ENCODE measurements around the gene RGS12. TPM values are rescaled to one million over a fixed set of nuclear protein-coding genes. Genes with fewer than 3 reads are reported as not detected.

Gene RGS12
- total RNA-seq, 1 donor from 2014 or later: 4.4 TPM

DNA sequence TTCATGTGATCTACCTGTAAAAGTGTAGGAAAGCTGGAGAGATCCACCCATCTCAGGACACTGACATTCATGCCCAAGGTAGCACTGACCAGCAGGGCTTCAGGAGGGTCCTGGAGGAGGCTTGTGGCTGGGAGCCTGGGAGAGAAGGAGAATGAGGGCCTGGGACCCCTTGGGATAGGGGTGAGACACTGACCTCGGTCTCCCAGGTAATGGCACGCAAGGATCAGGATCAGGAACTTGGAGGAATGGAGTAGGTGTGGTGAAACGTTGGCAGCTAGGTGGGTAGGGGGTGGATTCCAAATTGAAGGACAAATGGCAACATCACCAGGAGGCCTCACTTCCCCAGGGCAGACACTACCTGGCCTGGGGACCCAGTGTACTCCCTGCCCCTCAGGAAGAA is 12.4 kb upstream of the RGS12 start:
- intact Hi-C loops (cut with micrococcal nuclease): no loop called here

DNA sequence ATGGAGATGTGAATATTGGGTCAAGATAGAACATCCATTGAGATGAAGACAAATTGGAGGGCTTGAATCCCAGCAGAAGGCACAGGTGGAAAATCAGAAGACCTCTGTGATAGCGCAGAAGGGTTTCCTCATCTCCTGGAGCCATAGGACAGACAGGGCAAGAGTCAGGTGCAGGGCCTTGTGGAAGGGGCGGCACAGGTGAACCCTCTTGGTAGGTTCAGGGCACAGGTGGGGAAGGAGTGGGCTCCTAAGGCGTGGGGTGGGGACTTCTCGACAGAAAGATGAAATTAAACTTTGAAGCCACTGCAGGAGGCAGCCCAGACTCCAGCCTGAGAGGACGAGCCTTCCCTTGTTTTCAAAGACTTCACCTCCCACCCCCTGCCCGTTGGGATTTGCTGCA is 9.3 kb upstream of the RGS12 start:
- intact Hi-C loops (cut with micrococcal nuclease): no loop called here

DNA sequence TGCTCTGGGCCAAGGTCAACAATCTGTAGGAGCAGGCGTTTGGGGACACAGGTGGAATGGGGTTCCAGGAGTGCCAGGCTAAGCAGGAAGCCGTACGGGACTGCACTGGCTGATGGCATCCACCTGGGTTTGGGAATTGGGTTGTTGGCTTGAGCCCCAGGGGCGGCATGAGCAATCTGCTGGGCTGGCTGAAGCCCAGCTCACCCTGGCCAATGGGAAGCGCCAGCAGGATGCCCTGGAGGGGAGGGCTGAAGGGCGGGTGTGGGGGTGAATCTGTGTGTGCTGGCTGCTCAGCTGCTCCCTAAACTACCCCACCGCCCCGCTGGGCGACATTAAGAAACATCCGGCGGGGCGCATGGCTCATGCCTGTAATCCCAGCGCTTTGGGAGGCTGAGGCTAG is 8.9 kb upstream of the RGS12 start:
- intact Hi-C loops (cut with micrococcal nuclease): no loop called here

DNA sequence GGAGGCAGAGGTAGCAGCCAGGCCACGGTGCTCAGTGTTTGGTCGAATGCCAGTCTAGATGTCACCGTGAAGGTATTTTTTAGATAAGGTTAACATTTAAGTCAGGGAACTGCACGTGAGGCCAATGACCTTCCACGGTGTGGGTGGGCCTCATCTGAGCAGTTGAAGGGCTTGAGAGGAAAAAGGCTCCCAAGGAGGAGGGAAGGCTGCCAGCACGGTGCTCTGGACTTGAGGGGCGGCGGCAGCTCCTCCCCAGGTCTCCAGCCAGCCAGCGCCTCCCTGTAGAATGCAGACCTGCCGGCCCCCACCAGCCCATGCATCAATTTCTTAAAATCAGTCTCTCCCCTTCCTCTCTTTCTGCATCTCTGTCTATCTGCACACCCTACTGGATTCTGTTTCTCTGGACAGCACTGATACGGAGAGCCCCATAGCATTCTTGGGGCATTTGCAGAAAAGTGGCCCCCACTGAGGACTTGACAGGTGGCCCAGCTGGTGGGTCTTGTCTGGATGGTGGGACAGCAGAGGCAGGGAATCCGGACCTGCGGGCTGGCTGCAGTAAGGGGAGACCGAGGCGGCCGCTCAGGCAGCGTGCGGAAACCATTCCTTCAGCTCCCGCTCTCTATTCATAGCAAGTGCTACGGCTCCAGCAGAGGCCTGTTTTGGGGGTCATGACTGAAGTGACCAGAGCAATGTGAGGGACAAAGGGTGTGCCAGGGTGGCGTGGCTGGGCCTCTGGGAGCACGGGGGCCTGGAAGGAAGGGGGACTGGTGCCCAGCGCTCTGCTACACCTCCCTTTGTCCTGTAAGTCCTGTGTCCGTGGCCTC is 7.9 kb upstream of the RGS12 start:
- intact Hi-C loops (cut with micrococcal nuclease): no loop called here

DNA sequence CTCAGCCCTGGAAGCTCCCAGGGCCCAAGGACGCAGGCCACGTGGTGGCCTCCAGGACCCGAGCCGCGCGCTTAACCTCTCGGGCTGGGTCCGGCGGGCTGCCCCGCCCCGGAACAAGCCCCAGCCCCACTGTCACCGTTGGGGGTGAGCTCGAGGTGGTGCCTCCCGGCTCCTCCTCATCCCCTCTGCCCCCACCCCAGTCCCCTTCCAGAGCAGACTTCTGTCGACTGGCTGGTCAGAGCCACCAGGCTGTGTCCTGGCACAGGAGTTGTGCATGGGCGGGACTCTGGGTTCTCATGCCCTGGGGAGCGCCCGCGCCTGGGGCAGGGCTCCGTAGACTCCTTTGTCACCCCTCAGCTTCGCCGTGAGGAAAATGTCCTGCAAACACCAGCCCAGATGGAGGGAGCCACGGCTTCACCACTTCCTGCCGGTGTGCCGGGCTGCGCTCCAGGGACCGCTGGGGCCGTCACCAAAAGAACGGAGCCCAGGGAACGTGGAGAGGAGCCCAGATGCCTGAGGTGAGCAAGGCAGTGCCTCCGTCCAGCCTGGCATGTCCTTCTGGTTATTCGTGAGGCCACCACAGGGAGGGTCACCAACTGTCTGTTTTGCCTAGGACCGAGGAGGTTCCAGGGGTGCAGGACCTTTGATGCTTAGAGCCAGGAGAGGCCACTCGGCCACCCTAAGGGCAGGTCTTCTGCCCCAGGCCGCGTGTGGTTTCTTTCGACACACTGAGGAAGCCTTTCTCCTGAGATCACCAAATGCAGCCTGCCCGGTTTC is 7.1 kb upstream of the RGS12 start:
- intact Hi-C loops (cut with micrococcal nuclease): no loop called here

DNA sequence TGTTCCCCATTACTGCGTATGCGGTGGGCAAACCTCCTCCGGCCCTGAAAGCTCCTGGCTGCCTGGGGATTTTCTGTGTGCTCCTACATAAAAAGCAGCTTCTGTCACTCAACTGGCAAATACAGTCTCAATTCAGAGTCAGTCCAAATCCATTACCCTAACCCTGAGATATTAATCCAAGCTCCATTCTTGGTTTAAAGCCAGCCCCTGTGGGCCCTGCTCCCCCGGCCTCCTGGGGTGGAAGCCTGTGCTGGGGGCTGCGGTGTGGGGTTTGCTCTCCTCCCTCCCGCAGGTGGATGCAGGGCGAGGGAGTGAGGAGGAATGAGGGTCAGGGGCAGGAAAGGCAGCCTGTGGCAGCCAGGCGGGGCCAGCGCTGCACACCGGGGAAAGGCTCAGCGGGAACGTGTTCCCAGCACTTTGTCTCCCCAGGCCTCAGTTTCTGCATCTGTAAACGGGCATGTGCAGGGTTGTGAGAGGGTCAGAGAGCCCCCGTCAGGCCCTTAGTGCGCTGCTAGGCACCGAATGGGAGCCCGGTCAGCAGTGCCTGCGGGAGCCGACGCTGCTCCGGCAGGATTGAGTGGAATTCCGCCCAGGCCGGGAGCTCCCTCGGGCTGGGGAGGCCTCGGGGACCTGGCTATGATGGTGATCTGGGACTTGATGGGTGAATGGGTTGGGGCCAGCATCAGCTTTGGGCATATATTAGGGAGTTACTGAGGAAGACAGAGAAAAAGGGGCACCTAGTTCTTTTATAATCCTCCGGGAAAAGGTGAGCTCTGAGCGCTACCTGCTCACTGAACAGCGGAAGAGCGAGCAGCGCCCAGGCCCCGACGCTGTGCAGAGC is 6.3 kb upstream of the RGS12 start:
- intact Hi-C loops (cut with micrococcal nuclease): no loop called here

DNA sequence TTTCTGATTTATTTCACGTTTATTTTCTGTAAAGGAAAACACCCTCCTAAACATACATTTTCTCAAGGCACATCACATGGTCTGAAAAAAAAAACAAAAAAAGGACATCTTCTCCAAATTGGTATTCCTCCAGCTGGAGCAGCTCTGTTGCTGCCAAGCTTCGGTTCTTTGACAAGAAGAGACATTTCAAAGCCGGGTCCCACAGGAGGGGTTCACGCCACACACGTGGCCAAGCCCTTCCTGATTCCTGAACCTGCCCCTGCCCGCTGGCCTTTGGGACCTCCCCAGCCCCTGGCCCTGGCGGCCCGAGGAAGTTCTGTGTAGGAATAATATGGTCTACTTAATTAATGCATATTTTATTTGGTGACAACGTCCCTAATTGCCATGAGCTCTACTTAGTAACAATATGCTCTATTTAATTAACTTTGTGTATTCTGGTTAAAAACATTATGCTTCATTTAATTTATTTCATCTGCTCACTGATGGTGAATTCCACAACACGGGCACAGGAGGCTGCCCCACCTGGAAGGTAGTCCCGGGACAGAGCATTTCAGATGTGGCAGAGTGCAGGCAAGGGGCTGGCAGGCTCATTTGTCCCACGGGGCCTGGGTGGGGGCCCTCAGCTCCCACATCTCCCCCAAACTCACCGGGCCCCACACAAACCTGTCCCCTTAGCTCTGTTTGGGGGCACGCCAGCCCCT is 5.4 kb upstream of the RGS12 start:
- intact Hi-C loops (cut with micrococcal nuclease): no loop called here

DNA sequence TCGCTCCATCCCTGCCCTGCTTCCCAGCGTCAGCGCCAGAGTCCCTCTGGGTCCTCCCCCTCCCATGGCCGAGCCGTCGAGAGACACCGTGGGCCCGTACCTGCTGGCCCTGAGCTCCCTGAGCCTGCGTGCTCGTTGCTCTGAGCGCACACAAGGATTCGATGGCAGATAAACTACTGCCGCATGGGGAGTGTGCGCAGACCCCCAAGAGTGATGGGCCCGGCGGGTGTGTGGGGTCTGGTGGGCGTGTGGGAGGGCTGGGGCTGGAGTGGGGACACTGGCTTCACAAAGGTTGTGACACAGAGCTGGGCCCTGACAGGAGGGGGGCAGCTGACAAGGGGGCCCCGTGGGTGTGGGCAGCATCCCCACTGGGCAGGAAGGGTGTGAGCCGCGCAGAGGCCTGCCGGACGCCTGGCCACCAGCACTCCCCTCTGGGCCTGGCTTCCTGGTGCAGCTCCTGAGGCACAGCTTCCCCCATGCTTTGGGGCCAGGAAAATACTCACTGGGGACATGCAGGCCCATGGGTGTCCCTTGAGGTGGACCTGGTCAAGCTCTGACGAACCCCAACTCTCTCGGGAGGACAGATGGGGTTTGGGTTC is 4.8 kb upstream of the RGS12 start:
- intact Hi-C loops (cut with micrococcal nuclease): no loop called here

DNA sequence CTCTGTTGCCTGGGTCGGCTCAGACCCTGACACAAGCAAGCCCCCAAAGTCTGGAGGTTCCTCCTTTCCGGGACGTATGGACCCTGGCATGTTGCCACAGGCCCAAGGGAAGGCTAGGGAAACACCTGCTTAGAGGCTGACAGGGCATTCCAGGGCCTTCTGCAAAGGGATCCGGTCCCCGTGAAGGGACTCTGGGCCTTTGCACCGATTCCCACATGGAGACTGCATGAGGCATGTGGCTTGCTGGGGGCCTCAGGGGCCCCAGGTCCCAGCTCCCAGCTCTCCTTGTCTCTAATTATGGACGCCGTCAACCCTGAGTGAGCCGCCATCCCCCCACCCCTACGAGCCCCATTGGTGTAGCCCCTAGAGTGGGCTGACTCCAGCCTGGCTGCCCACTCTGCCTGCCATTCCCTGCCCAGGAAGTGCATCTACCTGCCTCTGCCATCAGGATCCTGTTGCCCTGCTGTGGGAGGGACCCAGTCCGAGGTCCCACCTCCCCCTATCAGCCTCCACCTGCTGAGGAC is 4.2 kb upstream of the RGS12 start:
- intact Hi-C loops (cut with micrococcal nuclease): no loop called here

DNA sequence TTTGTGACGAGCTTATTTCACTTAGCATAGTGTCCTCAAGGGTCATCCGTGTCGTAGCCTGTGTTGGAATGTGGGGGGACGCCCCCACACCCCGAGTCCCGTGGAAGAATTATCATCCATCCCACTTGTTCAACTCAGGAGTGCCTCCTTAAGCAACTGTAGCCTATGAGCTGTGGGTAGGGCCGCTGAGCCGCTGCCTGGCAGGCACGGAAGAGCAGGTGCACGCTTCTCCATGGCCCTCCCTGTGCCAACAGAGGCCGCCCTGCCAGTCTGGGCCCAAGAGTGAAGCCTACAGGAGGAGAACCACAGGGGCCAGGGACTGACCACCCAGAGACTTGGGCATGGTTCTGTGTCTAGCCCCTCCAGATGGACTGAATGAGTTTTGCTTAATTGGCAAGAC is 2.3 kb upstream of the RGS12 start:
- intact Hi-C loops (cut with micrococcal nuclease): loop anchor here (5.0 to 10.0 kb wide), 2 partner anchors 186 to 667 kb away; no protein-coding TSS in a partner anchor

DNA sequence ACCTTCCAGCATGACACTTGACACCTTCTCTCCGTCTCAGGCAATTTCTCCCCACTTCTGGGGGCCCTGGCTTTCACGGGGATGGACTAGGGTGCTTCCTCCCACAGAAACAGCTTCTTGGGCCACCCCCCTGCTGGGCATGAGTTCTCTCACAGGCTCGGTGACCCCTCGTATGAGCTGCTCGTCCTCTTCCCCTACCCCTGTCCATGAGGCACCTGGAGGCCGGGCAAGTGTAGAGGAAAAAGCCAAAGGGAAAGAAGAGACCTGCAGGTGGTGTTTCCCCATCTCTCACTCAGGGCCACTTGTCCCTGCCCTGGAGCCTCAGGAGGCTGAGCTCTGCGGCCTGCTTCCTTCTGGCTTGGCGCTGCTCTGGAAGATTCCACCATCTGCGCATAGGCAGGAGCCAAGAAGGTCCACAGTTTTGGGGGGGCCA is 1.9 kb upstream of the RGS12 start:
- intact Hi-C loops (cut with micrococcal nuclease): loop anchor here (5.0 to 10.0 kb wide), 2 partner anchors 186 to 666 kb away; no protein-coding TSS in a partner anchor

DNA sequence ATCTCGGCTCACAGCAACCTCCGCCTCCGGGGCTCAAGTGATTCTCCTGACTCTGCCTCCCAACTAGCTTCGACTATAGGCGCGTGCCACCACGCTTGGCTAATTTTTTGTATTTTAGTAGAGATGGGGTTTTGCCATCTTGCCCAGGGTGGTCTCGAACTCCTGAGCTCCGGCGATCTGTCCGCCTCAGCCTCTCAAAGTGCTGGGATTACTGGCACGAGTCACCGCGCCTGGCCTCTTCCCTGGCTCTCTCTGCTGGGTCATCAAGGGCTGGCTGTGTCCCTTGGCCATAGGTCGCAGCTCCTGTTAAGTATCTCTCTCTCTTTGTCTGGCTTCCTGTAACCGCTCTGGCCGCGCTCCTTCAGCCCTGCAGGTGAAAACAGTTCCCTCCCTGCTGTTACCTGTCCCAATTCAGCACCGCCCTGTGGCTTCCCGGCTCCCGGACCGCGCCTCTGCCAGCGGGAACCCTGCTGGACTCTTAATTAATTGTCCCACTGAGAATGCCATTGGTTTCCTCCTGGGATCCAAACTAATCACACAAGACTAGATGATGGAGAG is 1.3 kb upstream of the RGS12 start:
- intact Hi-C loops (cut with micrococcal nuclease): loop anchor here (5.0 to 10.0 kb wide), 2 partner anchors 187 to 666 kb away; no protein-coding TSS in a partner anchor

DNA sequence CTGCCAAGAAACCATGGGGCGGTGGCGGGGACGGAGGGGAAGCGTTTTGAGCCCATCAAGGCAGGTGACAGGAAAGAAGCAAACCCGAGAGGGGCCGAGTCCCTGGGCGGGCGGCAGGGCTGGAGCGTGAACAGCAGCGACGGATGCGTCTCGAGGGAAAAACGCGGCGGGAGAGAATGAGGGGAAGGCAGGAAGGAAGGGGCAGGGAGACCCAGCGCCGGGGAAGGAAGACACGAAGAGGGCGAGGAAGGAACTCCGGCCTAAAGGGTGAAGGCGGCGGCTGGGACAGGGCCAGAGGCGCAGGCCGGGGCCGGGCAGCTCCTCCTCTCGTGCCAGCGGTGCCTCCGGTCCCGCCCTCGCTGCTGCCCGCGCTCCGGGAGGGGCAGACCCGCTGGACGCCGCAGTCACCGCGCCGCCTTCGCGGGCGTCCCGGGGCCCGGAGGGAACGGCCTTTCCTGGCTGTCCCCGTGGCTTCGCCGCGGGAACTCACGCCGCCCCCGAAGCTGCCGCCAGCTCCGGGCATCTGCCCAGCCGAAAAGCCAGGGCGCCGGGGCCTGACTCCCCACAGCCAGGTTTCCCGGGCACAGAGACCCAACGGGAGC is 751 bp upstream of the RGS12 start:
- intact Hi-C loops (cut with micrococcal nuclease): loop anchor here (1.0 to 10.0 kb wide), 6 partner anchors 10 to 665 kb away; partner anchors contain the start of genes HTT, HTT-AS and LRPAP1

DNA sequence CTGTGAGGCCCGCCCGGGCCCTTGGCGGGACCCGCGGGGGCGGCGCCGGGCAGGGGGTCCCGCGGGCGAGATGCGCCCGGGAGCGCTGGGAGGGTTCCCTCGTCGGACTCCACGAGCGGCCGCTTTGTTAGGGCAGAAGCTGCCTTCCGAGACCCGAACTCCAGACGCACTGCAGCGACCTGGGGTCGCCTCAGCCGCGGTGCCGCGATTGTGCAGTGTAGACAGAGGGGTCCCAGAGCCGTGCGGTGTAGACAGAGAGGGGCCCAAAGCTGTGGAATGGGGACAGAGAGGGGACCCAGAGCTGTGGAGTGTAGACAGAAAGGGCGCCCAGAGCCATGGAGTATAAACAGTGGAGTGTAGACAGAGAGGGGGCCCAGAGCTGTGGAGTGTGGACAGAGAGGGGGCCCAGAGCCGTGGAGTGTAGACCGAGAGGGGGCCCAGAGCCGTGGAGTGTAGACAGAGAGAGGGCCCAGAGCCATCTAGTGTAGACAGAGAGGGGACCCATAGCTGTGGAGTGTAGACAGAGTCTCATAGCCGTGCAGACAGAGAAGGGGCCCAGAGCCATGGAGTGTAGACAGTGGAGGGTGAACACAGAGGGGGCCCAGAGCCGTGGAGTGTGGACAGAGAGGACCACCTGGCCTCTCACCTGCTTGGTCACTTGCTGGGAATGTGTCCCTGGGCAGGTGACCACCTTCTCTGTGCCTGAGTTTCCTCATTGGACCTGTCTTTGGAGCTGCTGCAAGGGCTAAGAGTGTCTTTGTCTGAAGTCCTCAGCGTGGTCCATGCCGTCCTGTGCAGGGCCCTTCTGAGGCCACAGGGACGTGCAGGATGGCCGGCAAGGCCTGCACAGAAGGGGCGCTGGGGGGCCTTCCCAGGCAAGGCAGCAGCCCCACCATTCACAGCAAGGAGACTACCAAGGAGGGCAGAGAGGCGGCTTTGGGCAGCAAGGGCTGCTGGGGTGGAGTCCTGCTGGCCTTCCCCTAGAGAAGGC is 875 bp downstream of the RGS12 start:
- intact Hi-C loops (cut with micrococcal nuclease): loop anchor here (2.0 to 10.0 kb wide), 3 partner anchors 91 to 664 kb away; no protein-coding TSS in a partner anchor

DNA sequence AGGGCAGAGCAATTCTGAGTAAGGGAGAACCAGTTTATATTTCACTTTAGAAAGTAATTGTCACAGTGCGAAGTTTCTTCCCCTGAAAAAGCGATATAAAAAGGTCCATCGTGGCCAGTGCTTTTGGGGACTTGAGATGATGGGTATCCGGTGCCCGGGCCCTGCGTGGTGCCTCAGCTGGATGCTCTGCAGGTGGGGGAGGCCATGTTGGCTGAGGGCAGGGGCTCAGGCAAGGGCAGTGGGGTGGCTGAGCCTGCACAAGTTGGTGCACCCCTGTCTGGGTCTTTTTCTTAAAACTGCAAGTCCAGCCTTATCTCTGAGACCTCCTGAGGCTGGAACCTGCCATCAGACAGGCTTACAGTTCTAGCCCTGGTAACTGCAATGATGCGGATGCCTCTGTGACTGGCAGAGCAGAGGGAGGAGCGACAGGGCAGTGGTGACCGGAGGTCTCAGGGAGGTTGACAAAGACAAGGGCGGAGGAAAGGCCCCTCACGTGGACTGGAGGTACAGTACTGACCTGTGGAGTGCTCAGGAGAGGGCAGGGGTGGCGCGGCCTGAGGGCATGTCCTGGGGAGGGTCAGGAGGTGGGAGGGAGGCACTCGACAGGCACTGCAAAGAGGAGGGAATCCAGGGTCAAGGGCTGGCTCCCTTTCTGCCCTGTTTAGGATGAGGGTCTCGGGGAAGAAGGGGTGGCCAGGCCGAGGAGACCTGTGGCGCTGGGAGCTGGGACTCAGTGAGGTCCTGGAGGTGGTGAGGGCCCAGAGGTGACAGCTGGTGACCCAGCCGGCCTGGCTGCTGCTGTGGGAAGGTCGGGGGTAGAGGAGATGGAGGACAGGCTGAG is 1.8 kb downstream of the RGS12 start:
- intact Hi-C loops (cut with micrococcal nuclease): loop anchor here (5.0 to 10.0 kb wide), 2 partner anchors 190 to 663 kb away; no protein-coding TSS in a partner anchor

DNA sequence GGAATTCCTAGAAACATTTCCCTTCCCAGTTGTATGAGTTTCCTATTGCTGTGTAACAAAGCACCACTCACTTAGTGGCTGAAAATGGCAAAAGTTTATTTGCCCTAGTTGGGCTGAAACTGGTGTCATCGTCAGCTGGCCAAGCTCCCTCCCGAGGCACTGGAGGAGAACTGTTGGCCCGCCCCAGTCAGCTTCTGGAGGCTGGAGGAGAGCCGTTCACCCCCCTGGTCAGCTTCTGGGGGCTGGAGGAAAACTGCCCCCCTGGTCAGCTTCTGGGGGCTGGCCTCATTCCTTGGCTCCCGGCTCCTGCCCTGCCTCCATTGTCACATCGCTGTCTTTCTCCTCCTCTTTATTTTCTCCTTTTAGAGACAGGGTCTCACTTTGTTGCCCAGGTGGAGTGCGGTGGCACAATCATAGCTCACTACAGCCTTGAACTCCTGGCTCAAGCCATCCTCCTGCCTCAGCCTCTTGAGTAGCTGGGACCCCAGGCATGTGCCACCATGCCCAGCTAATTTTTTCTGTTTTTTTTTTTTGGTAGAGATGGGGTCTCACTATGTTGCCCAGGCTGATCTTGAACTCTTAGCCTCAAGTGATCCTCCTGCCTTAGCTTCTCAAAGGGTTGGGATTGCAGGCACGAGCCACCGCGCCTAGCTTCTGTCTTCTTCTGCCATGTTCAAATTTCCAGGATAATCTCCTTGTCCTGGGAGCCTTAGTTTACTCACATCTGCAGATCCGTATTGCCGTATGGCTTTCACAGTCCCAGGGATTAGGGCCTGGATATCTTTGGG is 3.2 kb downstream of the RGS12 start:
- intact Hi-C loops (cut with micrococcal nuclease): loop anchor here (10.0 kb wide), 1 partner anchor 191 kb away; no protein-coding TSS in a partner anchor

All from T-helper 2 cell treated with Interferon-gamma antibody and Interleukin-4, amounts not matched to agents 100 ng/mL and 5 ng/mL, for 36 hours (primary cell).